ENCODE results near the gene SAMD8.
A peak's percentile ranks its signal among the peaks of the same experiment; 100 is the strongest.

The SAMD8 gene

GRCh38 chr10:75084834-75085384 is 26.5 kb upstream of the SAMD8 start:
- DNase-seq (ENCODE audit: low read depth in 2 of 3, low spot score in 2 of 3), result no peak

- DNase-seq (ENCODE audit: low read depth in 2 of 3, low spot score in 2 of 3), result no peak
Measured at GRCh38 chr10:75086278-75086934, 25.1 kb upstream of the SAMD8 start.

DNA sequence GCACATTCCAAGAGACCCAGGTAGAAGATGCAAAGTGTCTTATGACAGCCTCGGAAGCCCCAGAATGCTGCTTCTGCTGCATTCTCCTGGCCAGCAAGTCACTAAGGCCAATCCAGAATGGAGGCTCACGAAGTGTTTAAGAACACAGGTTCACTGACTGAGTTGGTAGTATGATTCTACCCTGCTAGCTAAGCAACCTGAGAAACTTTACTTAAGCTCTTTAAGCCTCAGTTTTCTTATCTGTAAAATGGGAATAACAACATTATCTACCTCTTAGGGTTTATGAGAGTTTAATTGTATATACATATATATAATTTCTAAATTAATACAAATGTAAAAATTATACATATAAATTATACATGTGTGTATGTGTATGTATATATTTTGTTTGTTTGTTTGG is 22.8 kb upstream of the SAMD8 start:
- no peak for DNase-seq (ENCODE audit: low read depth in 2 of 3, low spot score in 2 of 3)

- no peak for DNase-seq (ENCODE audit: low read depth in 2 of 3, low spot score in 2 of 3)
Measured at GRCh38 chr10:75089634-75090033, 21.8 kb upstream of the SAMD8 start.

- DNase-seq (ENCODE audit: low read depth in 2 of 3, low spot score in 2 of 3), result no peak
Measured at GRCh38 chr10:75091146-75091545, 20.3 kb upstream of the SAMD8 start.

GRCh38 chr10:75094465-75094864 is 17.0 kb upstream of the SAMD8 start:
- no peak for DNase-seq (ENCODE audit: low read depth in 2 of 3, low spot score in 2 of 3)

- no peak for DNase-seq (ENCODE audit: low read depth in 2 of 3, low spot score in 2 of 3)
Measured at GRCh38 chr10:75095631-75096030, 15.8 kb upstream of the SAMD8 start.

- DNase-seq (ENCODE audit: low read depth in 2 of 3, low spot score in 2 of 3), result no peak
Measured at GRCh38 chr10:75096749-75097148, 14.7 kb upstream of the SAMD8 start.

GRCh38 chr10:75097666-75098285 is 13.7 kb upstream of the SAMD8 start:
- DNase-seq (ENCODE audit: low read depth in 2 of 3, low spot score in 2 of 3), result no peak

- DNase-seq (ENCODE audit: low read depth in 2 of 3, low spot score in 2 of 3), result no peak
Measured at GRCh38 chr10:75098902-75099673, 12.4 kb upstream of the SAMD8 start.

GRCh38 chr10:75099952-75100763 is 11.3 kb upstream of the SAMD8 start:
- DNase-seq (ENCODE audit: low read depth in 2 of 3, low spot score in 2 of 3), result peak; percentile 55 to 92 (median 82)

DNA sequence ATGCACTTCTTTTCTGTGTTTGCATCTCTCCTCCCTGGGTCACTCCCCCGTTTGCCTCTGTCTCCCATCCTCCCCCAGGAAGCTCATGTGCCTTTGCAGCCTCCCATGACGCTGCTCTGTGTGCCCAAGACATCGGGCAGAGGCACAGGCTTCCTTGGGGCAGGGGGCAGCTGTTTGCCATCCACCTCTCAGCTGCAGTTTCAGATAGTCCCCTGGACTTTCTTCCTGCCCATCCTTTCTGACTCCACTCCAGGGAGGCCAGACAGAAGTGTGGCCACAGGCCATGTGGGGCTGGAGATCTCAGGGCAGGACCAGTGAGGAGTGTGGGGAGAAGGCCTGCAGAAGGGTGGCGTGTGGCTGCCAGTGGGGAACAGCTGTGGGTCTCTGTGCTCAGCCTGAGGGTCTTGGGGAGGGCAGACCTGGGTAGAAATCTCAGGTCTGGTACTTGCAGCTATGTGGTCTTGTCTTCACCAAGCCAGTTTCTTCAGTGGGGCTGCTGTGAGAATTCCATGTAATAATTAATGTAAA is 10.6 kb upstream of the SAMD8 start:
- DNase-seq (ENCODE audit: low read depth in 2 of 3, low spot score in 2 of 3), result no peak

- DNase-seq (ENCODE audit: low read depth in 2 of 3, low spot score in 2 of 3), result no peak
Measured at GRCh38 chr10:75101416-75102251, 9.8 kb upstream of the SAMD8 start.

- no peak for DNase-seq (ENCODE audit: low read depth in 2 of 3, low spot score in 2 of 3)
Measured at GRCh38 chr10:75102830-75103673, 8.4 kb upstream of the SAMD8 start.

- no peak for DNase-seq (ENCODE audit: low read depth in 2 of 3, low spot score in 2 of 3)
Measured at GRCh38 chr10:75103881-75104686, 7.4 kb upstream of the SAMD8 start.

GRCh38 chr10:75104842-75105241 is 6.6 kb upstream of the SAMD8 start:
- no peak for DNase-seq (ENCODE audit: low read depth in 2 of 3, low spot score in 2 of 3)

DNA sequence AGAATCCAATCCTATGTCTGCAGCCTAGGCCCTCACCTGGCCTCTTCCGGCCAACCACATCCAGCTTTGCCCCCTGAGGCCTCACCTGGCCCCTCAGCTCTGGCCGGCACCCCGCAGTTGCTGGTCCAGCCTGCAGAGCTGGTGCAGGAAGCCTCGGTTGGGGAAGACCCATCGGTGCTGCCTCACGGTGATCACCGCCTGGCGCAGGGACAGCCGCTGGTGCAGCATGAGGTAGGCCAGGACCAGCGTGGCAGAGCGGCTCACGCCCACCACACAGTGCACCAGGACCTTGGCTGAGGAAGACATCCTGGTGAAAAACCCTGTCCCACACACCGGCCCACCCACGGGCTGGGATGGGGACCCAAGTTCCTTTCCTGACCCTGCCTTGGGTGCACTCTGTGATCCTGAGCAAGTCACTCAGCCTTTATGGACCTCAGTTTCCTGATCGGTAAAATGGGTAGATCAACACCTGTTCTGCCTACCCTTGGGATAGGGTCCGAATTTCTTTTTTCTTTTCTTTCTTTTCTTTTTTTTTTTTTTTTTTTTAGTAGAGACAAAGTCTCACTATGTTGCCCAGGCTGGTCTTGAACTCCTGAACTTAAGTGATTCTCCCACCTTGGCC is 5.8 kb upstream of the SAMD8 start:
- DNase-seq (ENCODE audit: low read depth in 2 of 3, low spot score in 2 of 3), result no peak

- no peak for DNase-seq (ENCODE audit: low read depth in 2 of 3, low spot score in 2 of 3)
Measured at GRCh38 chr10:75106242-75106641, 5.2 kb upstream of the SAMD8 start.
